Kidney (tissue), 14 donors: ENCODE results near the gene SULT4A1. TPM values are rescaled to one million over a fixed set of nuclear protein-coding genes. Genes with fewer than 3 reads are reported as not detected.
A peak's percentile ranks its signal among the peaks of the same experiment; 100 is the strongest.

ENCODE experiments used
- DNase-seq, 5 donors: peaks; one replicate each; pipeline ENCODE4 v3.0.0-alpha.2; 2013 to 2020
- FAIRE-seq: peaks from 2 replicates; lab custom pipeline; 2012; peaks lifted over from hg19 to GRCh38; lab: Jason Lieb, UNC
- H3K27ac ChIP-seq, 2 donors: one replicate each; pipeline ENCODE4 v1.7.0; 2013; ENCODE audit warnings: low read depth in 2 of 2, low read length in 2 of 2, inconsistent platforms in 1 of 2
- H3K27me3 ChIP-seq: one replicate; pipeline ENCODE4 v1.7.1; 2013; ENCODE audit warnings: low read length, inconsistent platforms; ENCODE audit not compliant: control insufficient read depth, insufficient read depth
- H3K36me3 ChIP-seq, 3 donors: one replicate each; pipeline versions ENCODE4 v1.7.0 to v1.7.1; 2013; ENCODE audit warnings: low read length in 3 of 3, control low read depth in 1 of 3, inconsistent platforms in 1 of 3; ENCODE audit not compliant: insufficient read depth in 3 of 3, control insufficient read depth in 2 of 3
- H3K4me1 ChIP-seq, 3 donors: one replicate each; pipeline versions ENCODE4 v1.7.0 to v1.7.1; 2013; ENCODE audit warnings: low read length in 3 of 3, inconsistent platforms in 1 of 3, low read depth in 1 of 3; ENCODE audit not compliant: control insufficient read depth in 2 of 3, insufficient read depth in 2 of 3
- H3K4me3 ChIP-seq, 3 donors: one replicate each; pipeline versions ENCODE4 v1.7.0 to v1.8.1; 2013; ENCODE audit warnings: low read length in 3 of 3, control low read depth in 1 of 3, inconsistent platforms in 1 of 3
- H3K9ac ChIP-seq, 3 donors: one replicate each; pipeline versions ENCODE4 v1.7.0 to v1.7.1; 2013; ENCODE audit warnings: low read length in 3 of 3, control low read depth in 1 of 3, inconsistent platforms in 1 of 3
- H3K9me3 ChIP-seq, 3 donors: one replicate each; pipeline versions ENCODE4 v1.7.0 to v1.7.1; 2013; ENCODE audit warnings: low read length in 3 of 3, control low read depth in 1 of 3, inconsistent platforms in 1 of 3; ENCODE audit not compliant: control insufficient read depth in 2 of 3, insufficient read depth in 1 of 3
- CTCF ChIP-seq: IDR thresholded peaks from 3 replicates; pipeline ENCODE4 v1.5.1; 2012; ENCODE audit warnings: mild to moderate bottlenecking, moderate library complexity, borderline replicate concordance; ENCODE audit not compliant: insufficient read depth; ENCODE audit errors: extremely low read depth
- intact Hi-C: fragments of 100-400 bp; cut with DNase I; formaldehyde crosslinking; loops from one replicate; pipeline ENCODE4 v1.11.1; 2022
- polyA plus RNA-seq: library from polyadenylated mRNA; stranded (reverse); fragments of 350-450 nt; fragmentation: Illumina TruSeq; extraction: RNeasy Lipid Tissue Mini Kit (QIAGEN cat#74804); gene quantifications from one replicate; pipeline ENCODE4 v1.2.3, GENCODE V29; 2014; ENCODE audit warnings: low read depth, low replicate concordance; ENCODE audit not compliant: insufficient read depth
- total RNA-seq: library from RNA; stranded (reverse); fragmentation: NEBNext Ultra II Directional; extraction: Animal tissue kit (Norgen Biotek cat#: 25700); gene quantifications from one replicate; pipeline ENCODE4 v1.2.1, GENCODE V29; 2021
- donor health status: control.
- donor health status: control.
- donor health status: control.
- donor health status: control.
- donor health status: control.
- donor health status: DM: yes; HTN: yes; CAD: no.
- donor health status: Normal renal cell carcinoma (clear cell type).

The SULT4A1 gene
- total and polyA plus RNA-seq, 2 donors from 2014 or later: 0.52 to 0.57 TPM

GRCh38 chr22:43825651-43826050, 36.7 kb downstream of the SULT4A1 start:
- no peak for TF ChIP-seq CTCF
- no peak overlapping the region for H3K4me3 ChIP-seq
- H3K9me3 ChIP-seq: no peaks in the 10 kb centered on the region
- no peak for FAIRE-seq
- intact Hi-C loops: no loop called here
- H3K27ac ChIP-seq: no peak overlapping the region
- H3K4me1 ChIP-seq: peaks cover 0 to 16% (median 15%) of the 10 kb centered on the region in 3 donors
- peak in 2 of 5 donors; percentile 28 to 35 for DNase-seq
- H3K9ac ChIP-seq: no peak overlapping the region
- H3K36me3 ChIP-seq: no peaks in the 10 kb centered on the region
- no peaks in the 10 kb centered on the region for H3K27me3 ChIP-seq

GRCh38 chr22:43824724-43825420, 37.4 kb downstream of the SULT4A1 start:
- intact Hi-C loops: no loop called here
- no peak overlapping the region for H3K27ac ChIP-seq
- peak; percentile 61 to 76 (median 64) for DNase-seq

GRCh38 chr22:43823911-43824665, 38.2 kb downstream of the SULT4A1 start:
- Histone ChIP-seq H3K4me3 (no peak overlapping the region), H3K36me3 (no peaks in the 10 kb centered on the region), H3K4me1 (peaks cover 0 to 16% (median 15%) of the 10 kb centered on the region in 3 donors), H3K9me3 (no peaks in the 10 kb centered on the region), H3K27me3 (no peaks in the 10 kb centered on the region), H3K27ac (no peak overlapping the region), H3K9ac (no peak overlapping the region)
- no peak for TF ChIP-seq CTCF
- intact Hi-C loops: no loop called here
- FAIRE-seq (no peak), DNase-seq (peak in 2 of 5 donors; percentile 44 to 52)

More at GRCh38 chr22:43824724-43825420, 37.4 kb downstream of the SULT4A1 start:
- no peak for FAIRE-seq
- Histone ChIP-seq H3K4me1 (peaks cover 0 to 16% (median 15%) of the 10 kb centered on the region in 3 donors), H3K4me3 (no peak overlapping the region), H3K36me3 (no peaks in the 10 kb centered on the region), H3K27me3 (no peaks in the 10 kb centered on the region), H3K9me3 (no peaks in the 10 kb centered on the region), H3K9ac (no peak overlapping the region)
- no peak for TF ChIP-seq CTCF
